Measurements from ENCODE around the gene GBP7.
"Not testable (repeated sequence)": the region's sequence is repeated elsewhere in the genome, so short reads cannot be mapped to it uniquely, and the experiment has no call there.

Gene GBP7, protein sequence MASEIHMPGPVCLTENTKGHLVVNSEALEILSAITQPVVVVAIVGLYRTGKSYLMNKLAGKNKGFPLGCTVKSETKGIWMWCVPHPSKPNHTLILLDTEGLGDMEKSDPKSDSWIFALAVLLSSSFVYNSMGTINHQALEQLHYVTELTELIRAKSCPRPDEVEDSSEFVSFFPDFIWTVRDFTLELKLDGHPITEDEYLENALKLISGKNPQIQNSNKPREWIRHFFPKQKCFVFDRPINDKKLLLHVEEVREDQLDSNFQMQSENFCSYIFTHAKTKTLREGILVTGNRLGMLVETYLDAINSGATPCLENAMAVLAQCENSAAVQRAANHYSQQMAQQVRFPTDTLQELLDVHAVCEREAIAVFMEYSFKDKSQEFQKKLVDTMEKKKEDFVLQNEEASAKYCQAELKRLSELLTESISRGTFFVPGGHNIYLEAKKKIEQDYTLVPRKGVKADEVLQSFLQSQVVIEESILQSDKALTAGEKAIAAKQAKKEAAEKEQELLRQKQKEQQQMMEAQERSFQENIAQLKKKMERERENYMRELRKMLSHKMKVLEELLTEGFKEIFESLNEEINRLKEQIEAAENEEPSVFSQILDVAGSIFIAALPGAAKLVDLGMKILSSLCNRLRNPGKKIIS

DNA sequence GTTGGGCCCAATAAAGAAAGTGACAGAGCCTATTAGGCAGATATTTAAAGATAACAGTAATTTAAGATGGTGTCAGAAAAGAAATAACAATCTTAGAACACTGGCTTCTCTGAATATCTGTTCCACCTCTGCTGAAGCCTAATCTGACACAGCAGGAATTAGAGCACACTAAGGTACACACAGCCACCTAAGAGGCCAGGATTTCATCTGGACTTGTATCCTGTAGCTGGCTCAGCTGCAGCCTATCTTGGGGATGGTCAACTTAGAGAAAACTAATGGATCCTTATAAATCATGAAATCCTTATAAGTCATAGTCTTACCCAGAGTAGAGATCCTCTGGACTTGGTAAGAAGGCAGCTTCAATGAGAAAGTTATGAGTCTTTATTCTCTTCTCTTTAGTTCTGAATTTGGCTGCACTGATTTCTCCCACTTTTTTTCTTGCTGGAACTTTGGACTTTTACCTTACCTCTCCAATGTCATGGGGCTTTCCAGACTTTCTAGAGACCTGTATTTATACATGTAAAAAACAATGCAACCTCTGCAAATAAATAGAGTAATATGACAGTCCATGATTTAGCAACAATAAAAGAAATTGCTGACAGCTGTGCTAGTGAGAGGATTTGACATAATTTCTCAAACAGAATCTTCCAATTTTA, at the start of gene GBP7:
Gene GBP7, minus strand, starts transcription at position 403 of the 656 bp plus-strand sequence. CDS start 4,068 bp downstream, outside the sequence.
- no peak within 1 kb of the TSS for H3K27ac ChIP-seq (ENCODE audit: low read depth, low read length)
- H3K4me3 ChIP-seq (ENCODE audit: low read length) = no peak within 1 kb of the TSS
- H3K36me3 ChIP-seq (ENCODE audit: control insufficient read depth, insufficient read depth, low read length) = no peaks in the 10 kb centered on the region
- H3K27me3 ChIP-seq (ENCODE audit: control insufficient read depth, insufficient read depth, low read length) = no peaks in the 10 kb centered on the region
- H3K9ac ChIP-seq (ENCODE audit: low read length) = no peak within 1 kb of the TSS
- H3K4me1 ChIP-seq (ENCODE audit: control insufficient read depth, insufficient read depth, low read length) = no peaks in the 10 kb centered on the region

DNA sequence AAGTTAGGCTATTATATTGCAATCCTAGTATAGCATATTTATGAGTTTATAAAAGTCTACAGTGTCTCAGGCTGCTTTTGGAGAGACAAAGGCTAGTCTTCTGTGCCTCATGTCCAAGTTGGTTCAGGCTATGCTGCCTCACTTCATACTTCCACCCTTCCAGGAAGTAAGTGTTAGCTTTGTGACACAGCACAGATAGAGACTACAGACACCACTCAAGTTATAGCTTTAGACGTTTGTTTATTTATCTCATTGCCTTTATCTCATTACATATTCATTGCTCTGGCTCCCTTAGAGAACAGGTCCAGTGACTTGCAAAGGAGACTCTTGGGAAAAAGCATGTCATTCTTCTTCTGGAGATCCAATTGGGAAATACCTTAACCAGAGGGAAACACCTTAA, 45.5 kb upstream of the GBP7 start:
- Histone ChIP-seq H3K36me3 (ENCODE audit: control insufficient read depth, insufficient read depth, low read length) (no peaks in the 10 kb centered on the region), H3K9ac (ENCODE audit: low read length) (no peak overlapping the region), H3K4me3 (ENCODE audit: low read length) (no peak overlapping the region), H3K27ac (ENCODE audit: low read depth, low read length) (no peak overlapping the region), H3K4me1 (ENCODE audit: control insufficient read depth, insufficient read depth, low read length) (no peaks in the 10 kb centered on the region), H3K27me3 (ENCODE audit: control insufficient read depth, insufficient read depth, low read length) (no peaks in the 10 kb centered on the region)

DNA sequence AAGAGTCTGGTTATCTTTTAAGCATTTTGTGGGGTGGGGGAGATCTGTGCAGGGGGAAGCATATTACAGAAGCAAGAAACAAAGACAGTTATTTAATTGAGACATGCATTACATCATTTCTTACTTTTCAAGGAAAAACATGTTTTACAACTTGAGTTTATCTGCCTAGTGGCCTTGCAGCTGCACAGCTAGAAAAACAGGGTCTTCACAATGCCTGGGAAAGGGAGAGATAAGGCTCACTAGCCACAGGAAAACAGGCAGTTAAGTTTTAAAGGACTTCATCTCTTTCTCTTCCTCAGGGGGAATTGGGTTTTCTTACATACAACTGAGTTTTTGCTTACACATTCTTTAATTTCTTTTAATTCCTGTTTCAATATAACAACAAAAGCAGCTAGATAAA, 44.0 kb upstream of the GBP7 start:
- H3K27ac ChIP-seq (ENCODE audit: low read depth, low read length); H3K4me1 ChIP-seq (ENCODE audit: control insufficient read depth, insufficient read depth, low read length); H3K9ac ChIP-seq (ENCODE audit: low read length); H3K36me3 ChIP-seq (ENCODE audit: control insufficient read depth, insufficient read depth, low read length); H3K27me3 ChIP-seq (ENCODE audit: control insufficient read depth, insufficient read depth, low read length); H3K4me3 ChIP-seq (ENCODE audit: low read length): not testable (repeated sequence)

DNA sequence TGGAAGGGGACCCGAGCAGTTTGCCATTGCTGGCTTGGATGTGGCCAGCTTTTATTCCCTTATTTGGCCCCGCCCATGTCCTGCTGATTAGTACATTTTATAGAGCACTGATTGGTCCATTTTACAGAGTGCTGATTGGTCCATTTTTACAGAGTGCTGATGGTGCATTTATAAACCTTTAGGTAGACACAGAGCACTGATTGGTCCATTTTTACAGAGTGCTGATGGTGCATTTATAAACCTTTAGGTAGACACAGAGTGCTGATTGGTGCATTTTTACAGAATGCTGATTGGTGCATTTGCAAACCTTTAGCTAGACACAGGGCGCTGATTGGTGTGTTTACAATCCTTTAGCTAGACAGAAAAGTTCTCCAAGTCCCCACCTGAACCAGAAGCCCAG, 43.1 kb upstream of the GBP7 start:
- not testable (repeated sequence) for H3K27me3 ChIP-seq (ENCODE audit: control insufficient read depth, insufficient read depth, low read length); H3K9ac ChIP-seq (ENCODE audit: low read length); H3K4me1 ChIP-seq (ENCODE audit: control insufficient read depth, insufficient read depth, low read length); H3K4me3 ChIP-seq (ENCODE audit: low read length); H3K36me3 ChIP-seq (ENCODE audit: control insufficient read depth, insufficient read depth, low read length); H3K27ac ChIP-seq (ENCODE audit: low read depth, low read length)

DNA sequence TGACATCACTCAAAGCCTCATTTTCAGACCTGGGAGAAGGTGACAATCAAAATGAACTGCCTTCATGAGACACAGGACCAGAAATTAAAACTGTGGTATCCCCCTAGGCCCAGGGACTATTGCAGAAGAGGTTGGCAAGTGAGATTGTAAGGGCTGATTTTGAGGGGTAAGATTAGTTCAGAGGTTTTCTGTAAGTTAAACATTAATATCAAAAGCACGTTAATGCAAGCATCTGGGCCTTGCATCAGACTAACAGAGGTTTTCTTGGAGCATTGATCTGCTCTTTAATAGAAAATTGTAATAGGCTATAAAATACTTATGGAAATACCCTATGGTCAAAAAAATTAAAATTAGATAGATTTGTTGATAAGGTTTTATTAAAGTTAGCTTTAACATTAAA, 37.5 kb upstream of the GBP7 start:
- H3K9ac ChIP-seq (ENCODE audit: low read length) = no peak overlapping the region
- no peaks in the 10 kb centered on the region for H3K4me1 ChIP-seq (ENCODE audit: control insufficient read depth, insufficient read depth, low read length)
- H3K4me3 ChIP-seq (ENCODE audit: low read length) = no peak overlapping the region
- no peaks in the 10 kb centered on the region for H3K27me3 ChIP-seq (ENCODE audit: control insufficient read depth, insufficient read depth, low read length)
- H3K36me3 ChIP-seq (ENCODE audit: control insufficient read depth, insufficient read depth, low read length) = no peaks in the 10 kb centered on the region
- H3K27ac ChIP-seq (ENCODE audit: low read depth, low read length) = no peak overlapping the region

DNA sequence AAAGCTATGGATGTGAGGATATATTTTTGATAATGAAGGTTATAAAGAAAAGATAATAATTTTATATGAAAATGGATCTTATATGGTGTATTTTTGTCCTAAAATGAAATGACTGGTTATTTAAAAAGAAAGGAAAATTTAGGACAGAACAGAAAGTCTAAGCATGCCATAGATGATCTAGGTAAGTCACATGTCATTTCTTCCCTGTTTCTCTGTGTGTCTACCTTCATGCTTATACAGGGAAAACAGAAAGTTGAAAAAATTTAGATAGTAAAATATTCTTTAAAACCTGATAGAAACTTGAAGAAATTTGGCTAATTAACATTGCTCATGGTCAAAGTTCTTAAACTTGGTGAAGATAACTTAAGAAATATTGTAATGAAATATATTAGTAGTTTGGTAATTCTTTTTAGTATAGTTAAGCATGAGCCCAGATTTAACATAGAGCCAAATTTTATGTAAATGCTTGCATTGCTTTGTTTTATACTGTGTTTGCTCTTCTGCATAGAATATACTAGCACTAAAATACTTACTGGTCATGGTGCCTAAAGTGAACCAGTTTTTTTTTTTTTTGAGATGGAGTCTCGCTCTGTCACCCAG, 35.3 kb upstream of the GBP7 start:
- Histone ChIP-seq H3K27ac (ENCODE audit: low read depth, low read length) (no peak overlapping the region), H3K27me3 (ENCODE audit: control insufficient read depth, insufficient read depth, low read length) (no peaks in the 10 kb centered on the region), H3K4me1 (ENCODE audit: control insufficient read depth, insufficient read depth, low read length) (no peaks in the 10 kb centered on the region), H3K4me3 (ENCODE audit: low read length) (no peak overlapping the region), H3K9ac (ENCODE audit: low read length) (no peak overlapping the region), H3K36me3 (ENCODE audit: control insufficient read depth, insufficient read depth, low read length) (no peaks in the 10 kb centered on the region)

DNA sequence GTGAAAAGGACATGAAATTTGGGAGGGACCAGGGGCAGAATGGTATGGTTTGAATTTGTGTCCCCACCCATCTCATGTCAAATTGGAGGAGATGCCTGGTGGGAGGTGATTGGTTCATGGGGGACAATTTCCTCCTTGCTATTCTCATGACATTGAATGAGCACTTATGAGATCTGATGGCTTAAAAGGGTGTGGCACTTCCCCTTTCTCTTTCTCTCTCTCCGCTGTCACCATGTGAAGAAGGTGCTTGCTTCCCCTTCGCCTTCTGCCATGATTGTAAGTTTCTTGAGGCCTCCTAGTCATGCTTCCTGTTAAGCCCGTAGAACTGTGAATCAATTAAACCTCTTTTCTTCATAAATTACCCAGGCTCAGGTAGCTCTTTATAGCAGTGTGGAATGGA, 30.6 kb upstream of the GBP7 start:
- Histone ChIP-seq H3K4me3 (ENCODE audit: low read length) (no peak overlapping the region), H3K36me3 (ENCODE audit: control insufficient read depth, insufficient read depth, low read length) (no peaks in the 10 kb centered on the region), H3K27ac (ENCODE audit: low read depth, low read length) (no peak overlapping the region), H3K4me1 (ENCODE audit: control insufficient read depth, insufficient read depth, low read length) (no peaks in the 10 kb centered on the region), H3K27me3 (ENCODE audit: control insufficient read depth, insufficient read depth, low read length) (no peaks in the 10 kb centered on the region), H3K9ac (ENCODE audit: low read length) (no peak overlapping the region)

DNA sequence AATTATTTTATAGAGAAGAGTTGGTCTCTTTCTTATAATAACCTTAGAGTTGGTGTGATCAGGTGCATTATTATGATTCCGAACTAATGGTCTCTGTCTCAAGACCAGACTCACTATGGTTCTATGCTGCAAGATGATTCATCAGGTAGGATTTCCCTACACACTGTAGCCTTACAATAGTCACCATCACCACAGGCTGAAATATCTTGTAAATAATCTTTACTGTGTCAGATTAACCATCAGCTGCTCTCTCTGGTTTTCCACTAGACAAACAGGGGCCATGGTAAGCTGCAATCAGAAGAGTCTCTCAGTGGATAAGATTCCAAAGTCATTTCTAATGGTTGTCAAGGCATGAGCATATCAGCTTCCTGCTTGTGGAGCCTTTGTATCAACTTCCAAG, 27.4 kb upstream of the GBP7 start:
- Histone ChIP-seq H3K27me3 (ENCODE audit: control insufficient read depth, insufficient read depth, low read length) (no peaks in the 10 kb centered on the region), H3K4me1 (ENCODE audit: control insufficient read depth, insufficient read depth, low read length) (no peaks in the 10 kb centered on the region), H3K9ac (ENCODE audit: low read length) (no peak overlapping the region), H3K36me3 (ENCODE audit: control insufficient read depth, insufficient read depth, low read length) (no peaks in the 10 kb centered on the region), H3K27ac (ENCODE audit: low read depth, low read length) (no peak overlapping the region), H3K4me3 (ENCODE audit: low read length) (no peak overlapping the region)

DNA sequence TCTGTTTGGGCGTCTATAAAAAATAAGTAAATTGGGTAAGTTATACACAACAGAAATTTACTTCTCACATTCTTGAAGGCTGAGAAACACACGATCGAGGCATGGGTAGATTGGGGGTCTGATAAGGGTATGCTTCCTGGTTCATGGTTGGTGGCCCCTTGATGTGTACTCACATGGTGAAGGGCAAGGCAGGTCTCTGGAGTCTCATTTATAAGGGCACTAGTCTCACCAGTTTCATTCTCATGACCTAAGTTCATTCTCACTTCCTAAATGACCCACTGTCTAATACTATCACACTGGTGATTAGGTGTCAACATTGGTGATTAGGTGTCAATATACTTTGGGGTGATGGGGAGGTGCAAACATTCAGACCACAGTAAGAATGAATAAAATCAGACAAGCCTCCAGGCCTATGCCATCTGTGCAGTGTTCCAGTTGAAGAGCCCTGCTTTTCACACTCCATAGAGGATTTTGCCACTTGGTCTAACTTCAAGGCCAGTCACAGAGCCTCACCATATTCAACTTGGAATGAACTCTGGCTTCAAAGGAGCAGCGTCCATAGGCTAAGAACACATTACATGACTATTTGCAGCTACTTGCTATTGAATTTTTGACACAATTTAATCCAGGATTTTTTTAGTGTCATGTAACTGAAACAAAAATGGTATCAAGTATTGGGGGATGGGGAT, 25.4 kb upstream of the GBP7 start:
- H3K9ac ChIP-seq (ENCODE audit: low read length) = no peak overlapping the region
- H3K27me3 ChIP-seq (ENCODE audit: control insufficient read depth, insufficient read depth, low read length) = no peaks in the 10 kb centered on the region
- no peak overlapping the region for H3K4me3 ChIP-seq (ENCODE audit: low read length)
- H3K4me1 ChIP-seq (ENCODE audit: control insufficient read depth, insufficient read depth, low read length) = no peaks in the 10 kb centered on the region
- H3K27ac ChIP-seq (ENCODE audit: low read depth, low read length) = no peak overlapping the region
- no peaks in the 10 kb centered on the region for H3K36me3 ChIP-seq (ENCODE audit: control insufficient read depth, insufficient read depth, low read length)

DNA sequence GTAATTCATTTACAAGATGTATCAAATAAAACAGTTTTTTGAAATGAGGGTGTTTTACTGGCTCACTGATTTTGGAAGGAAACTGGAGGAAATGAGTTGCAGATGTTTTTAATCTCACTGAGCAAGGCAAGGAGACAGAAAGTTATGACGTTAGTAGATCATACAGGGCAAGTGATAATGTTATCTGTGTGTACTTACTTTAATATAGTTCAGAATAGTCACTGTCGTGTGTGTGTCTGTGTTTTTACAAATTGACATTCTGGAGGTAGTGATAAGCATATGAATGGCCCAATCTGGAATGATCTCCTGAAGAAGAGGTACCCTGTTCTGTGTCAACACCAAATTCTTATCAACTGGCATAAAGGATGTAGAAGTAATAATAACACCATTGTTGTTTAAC, 24.9 kb upstream of the GBP7 start:
- H3K4me1 ChIP-seq (ENCODE audit: control insufficient read depth, insufficient read depth, low read length) = no peaks in the 10 kb centered on the region
- H3K4me3 ChIP-seq (ENCODE audit: low read length) = no peak overlapping the region
- no peaks in the 10 kb centered on the region for H3K36me3 ChIP-seq (ENCODE audit: control insufficient read depth, insufficient read depth, low read length)
- H3K9ac ChIP-seq (ENCODE audit: low read length) = no peak overlapping the region
- H3K27ac ChIP-seq (ENCODE audit: low read depth, low read length) = no peak overlapping the region
- H3K27me3 ChIP-seq (ENCODE audit: control insufficient read depth, insufficient read depth, low read length) = no peaks in the 10 kb centered on the region

DNA sequence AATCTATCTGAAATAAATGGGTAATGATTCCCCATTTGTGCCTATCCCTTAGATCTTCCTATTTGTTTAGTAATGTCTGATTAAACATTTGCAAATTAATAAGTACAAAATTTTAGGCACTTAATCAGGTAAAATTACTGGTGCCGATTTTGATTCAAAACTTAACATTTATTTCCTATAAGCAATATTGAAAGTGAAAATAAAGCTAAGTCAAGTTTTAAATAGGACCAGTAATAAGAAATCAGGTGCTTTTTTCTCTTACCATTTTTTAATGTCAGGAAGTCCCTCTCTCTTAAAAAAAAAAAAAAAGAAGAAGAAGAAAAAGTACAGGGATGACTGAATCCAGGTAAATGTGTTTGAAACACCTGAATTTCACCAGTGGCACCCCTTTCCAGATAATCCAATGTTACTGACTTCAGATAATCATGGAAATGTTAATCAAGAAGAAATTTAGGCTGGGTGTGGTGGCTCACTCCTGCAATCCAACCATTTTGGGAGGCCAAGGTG, 23.8 kb upstream of the GBP7 start:
- Histone ChIP-seq H3K27me3 (ENCODE audit: control insufficient read depth, insufficient read depth, low read length) (no peaks in the 10 kb centered on the region), H3K9ac (ENCODE audit: low read length) (no peak overlapping the region), H3K4me3 (ENCODE audit: low read length) (peak overlapping the region; percentile 82), H3K36me3 (ENCODE audit: control insufficient read depth, insufficient read depth, low read length) (no peaks in the 10 kb centered on the region), H3K4me1 (ENCODE audit: control insufficient read depth, insufficient read depth, low read length) (no peaks in the 10 kb centered on the region), H3K27ac (ENCODE audit: low read depth, low read length) (no peak overlapping the region)

Data from rectal smooth muscle tissue (tissue), 1 donor.